IPS-20b (cell line): ENCODE results near the gene KCTD20.

Source experiments
- H3K27ac ChIP-seq: one replicate; pipeline ENCODE4 v1.5.1; 2013; ENCODE audit warnings: low read length
- H3K27me3 ChIP-seq: 2 replicates; pipeline ENCODE4 v1.6.1; 2013; ENCODE audit warnings: mild to moderate bottlenecking, low read length, inconsistent platforms; ENCODE audit not compliant: insufficient read depth
- H3K36me3 ChIP-seq: 2 replicates; pipeline ENCODE4 v1.6.1; 2013; ENCODE audit warnings: low read depth, mild to moderate bottlenecking, inconsistent platforms, low read length, moderate library complexity; ENCODE audit not compliant: insufficient read depth
- H3K4me1 ChIP-seq: 2 replicates; pipeline ENCODE4 v1.6.1; 2013; ENCODE audit warnings: mild to moderate bottlenecking, control low read depth, inconsistent platforms, low read length, moderate library complexity; ENCODE audit not compliant: insufficient read depth
- H3K4me3 ChIP-seq: 2 replicates; pipeline ENCODE4 v1.5.1; 2013; ENCODE audit warnings: mild to moderate bottlenecking, low read length, inconsistent platforms
- H3K9ac ChIP-seq: 2 replicates; pipeline ENCODE4 v1.6.1; 2013; ENCODE audit warnings: low read depth, mild to moderate bottlenecking, inconsistent platforms, low read length, moderate library complexity
- H3K9me3 ChIP-seq: 2 replicates; pipeline ENCODE4 v1.6.1; 2013; ENCODE audit warnings: mild to moderate bottlenecking, low read depth, low read length, inconsistent platforms; ENCODE audit not compliant: insufficient read depth

The KCTD20 gene

DNA sequence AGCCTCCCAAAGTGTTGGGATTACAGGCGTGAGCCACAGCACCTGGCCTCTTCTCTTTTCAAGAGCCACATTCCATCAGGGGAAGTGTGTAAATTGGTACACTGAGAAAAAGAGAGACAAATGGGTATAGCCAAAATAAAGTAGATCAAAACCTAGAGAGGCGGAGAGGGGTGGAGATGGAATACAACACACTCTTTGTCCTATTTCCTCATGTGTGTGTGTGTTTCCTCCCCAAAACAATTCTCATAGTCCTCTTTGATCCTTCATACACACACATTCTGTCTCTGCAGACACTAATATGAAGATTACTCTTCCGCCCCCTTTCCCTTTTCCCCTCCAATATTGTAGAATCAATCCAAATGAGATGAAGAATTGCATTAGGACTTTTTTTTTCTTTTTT is 16.2 kb upstream of the KCTD20 start:
- peaks cover 4% of the 10 kb centered on the region; the same call in 1 of the 2 replicates for H3K4me1 ChIP-seq
- H3K27me3 ChIP-seq, result no peaks in the 10 kb centered on the region
- H3K4me3 ChIP-seq, result no peak overlapping the region
- H3K27ac ChIP-seq, result no peak overlapping the region
- H3K36me3 ChIP-seq, result no peaks in the 10 kb centered on the region
- H3K9me3 ChIP-seq, result no peaks in the 10 kb centered on the region
- H3K9ac ChIP-seq, result no peak overlapping the region

DNA sequence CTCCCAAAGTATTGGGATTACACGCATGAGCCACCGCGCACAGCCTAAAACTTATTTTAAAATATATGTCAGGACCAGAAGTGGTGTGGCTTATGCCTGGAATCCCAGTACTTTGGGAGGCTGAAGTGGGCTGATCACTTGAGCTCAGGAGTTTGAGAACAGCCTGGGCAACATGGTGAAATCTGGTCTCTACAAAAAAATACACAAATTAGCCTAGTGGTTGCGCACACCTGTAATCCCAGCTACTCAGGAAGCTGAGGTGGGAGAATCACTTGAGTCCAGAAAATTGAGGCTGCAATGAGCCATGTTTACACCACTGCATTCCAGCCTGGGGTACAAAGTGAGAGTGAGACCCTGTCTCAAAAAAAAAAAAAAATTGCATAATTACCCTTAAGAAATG is 13.9 kb upstream of the KCTD20 start:
- no peaks in the 10 kb centered on the region for H3K36me3 ChIP-seq
- no peaks in the 10 kb centered on the region for H3K4me1 ChIP-seq
- no peaks in the 10 kb centered on the region for H3K27me3 ChIP-seq
- H3K9me3 ChIP-seq, result no peaks in the 10 kb centered on the region
- no peak overlapping the region for H3K4me3 ChIP-seq
- no peak overlapping the region for H3K27ac ChIP-seq
- no peak overlapping the region for H3K9ac ChIP-seq

DNA sequence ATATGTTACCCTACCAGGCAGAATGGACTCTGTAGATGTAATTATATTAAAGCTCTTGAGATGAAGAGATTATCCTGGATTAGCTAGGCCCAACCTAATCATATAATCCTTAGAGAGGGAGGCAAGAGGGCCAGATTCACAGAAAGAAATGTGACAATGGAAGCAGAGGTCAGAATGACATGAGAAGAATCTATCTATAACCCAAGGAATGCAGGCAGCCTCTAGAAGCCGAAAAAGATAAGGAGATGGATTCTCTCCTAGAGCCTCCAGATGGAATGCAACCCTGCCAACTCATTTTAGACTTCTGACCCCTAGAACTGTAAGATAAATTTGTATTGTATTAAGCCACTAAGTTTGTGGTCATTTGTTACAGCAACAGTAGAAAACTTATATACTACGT is 12.4 kb upstream of the KCTD20 start:
- Histone ChIP-seq H3K4me3 (no peak overlapping the region), H3K9me3 (no peaks in the 10 kb centered on the region), H3K27me3 (no peaks in the 10 kb centered on the region), H3K36me3 (no peaks in the 10 kb centered on the region), H3K9ac (no peak overlapping the region), H3K4me1 (no peaks in the 10 kb centered on the region), H3K27ac (no peak overlapping the region)

DNA sequence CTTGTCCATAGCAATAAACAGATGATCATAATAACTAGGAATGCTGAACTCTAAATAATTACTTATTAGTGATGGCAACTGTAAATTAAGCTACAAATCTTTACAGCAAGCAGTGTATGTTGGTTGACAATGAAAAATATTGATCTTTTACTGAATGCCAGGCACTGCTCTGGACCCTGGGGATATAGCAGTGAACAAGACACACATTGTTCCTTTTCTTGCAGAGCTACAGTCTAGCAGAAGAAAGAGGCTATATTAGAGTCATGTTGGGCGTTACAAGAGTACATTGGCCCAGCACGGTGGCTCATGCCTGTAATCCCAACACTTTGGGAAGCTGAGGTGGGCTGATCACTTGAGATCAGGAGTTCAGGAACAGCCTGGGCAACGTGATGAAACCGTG is 11.6 kb upstream of the KCTD20 start:
- Histone ChIP-seq H3K27ac (no peak overlapping the region), H3K9ac (no peak overlapping the region), H3K9me3 (no peaks in the 10 kb centered on the region), H3K36me3 (no peaks in the 10 kb centered on the region), H3K27me3 (no peaks in the 10 kb centered on the region), H3K4me3 (no peak overlapping the region), H3K4me1 (no peaks in the 10 kb centered on the region)

DNA sequence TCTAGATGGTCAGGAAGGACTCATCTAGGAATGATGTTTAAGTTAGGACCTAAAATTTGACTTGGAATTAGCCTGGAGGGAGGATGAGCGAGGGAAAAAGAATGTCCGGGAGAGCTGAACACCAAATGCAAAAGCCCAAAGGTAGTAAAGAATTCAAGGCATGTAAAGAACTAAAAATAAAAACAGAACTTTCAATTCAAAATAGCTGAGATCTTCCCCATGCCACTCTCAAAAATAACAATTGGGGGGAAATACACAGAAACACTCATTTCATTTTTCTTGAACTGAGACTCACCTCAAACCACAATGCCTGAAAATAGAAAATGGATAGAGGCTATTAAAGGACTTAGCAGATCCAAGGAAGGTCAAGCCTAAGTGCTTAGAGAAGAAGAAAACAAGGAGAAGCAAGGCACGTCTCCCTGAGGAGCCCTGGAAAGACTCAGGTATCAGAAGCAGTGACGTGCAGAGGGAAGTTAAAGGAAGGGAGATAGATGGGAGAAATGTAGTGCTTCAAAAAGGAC is 10.6 kb upstream of the KCTD20 start:
- H3K36me3 ChIP-seq, result no peaks in the 10 kb centered on the region
- no peaks in the 10 kb centered on the region for H3K4me1 ChIP-seq
- no peak overlapping the region for H3K27ac ChIP-seq
- no peaks in the 10 kb centered on the region for H3K9me3 ChIP-seq
- H3K4me3 ChIP-seq, result no peak overlapping the region
- H3K9ac ChIP-seq, result no peak overlapping the region
- no peaks in the 10 kb centered on the region for H3K27me3 ChIP-seq

DNA sequence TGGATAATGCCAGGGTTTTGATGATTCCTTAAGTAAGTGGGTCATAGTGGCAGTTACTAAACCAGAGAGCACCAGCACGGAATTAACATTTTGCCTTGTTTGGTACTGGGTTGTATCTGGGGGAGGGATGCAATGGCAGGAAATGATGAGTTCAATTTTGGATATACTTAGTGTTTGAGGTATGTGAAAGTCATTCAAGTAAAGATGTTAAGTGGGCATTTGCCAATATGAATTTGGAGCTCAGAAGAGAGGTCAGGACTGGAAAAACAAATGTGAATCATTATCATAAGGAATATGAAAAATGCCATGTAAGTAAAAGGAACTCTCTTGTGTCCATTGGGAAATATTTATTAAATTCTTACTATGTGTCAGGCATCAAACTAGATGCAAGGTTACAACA is 6.3 kb upstream of the KCTD20 start:
- peaks cover 7% of the 10 kb centered on the region; the same call in 1 of the 2 replicates for H3K4me1 ChIP-seq
- no peak overlapping the region for H3K9ac ChIP-seq
- H3K4me3 ChIP-seq, result no peak overlapping the region
- no peak overlapping the region for H3K27ac ChIP-seq
- H3K9me3 ChIP-seq, result no peaks in the 10 kb centered on the region
- no peaks in the 10 kb centered on the region for H3K27me3 ChIP-seq
- H3K36me3 ChIP-seq, result no peaks in the 10 kb centered on the region

DNA sequence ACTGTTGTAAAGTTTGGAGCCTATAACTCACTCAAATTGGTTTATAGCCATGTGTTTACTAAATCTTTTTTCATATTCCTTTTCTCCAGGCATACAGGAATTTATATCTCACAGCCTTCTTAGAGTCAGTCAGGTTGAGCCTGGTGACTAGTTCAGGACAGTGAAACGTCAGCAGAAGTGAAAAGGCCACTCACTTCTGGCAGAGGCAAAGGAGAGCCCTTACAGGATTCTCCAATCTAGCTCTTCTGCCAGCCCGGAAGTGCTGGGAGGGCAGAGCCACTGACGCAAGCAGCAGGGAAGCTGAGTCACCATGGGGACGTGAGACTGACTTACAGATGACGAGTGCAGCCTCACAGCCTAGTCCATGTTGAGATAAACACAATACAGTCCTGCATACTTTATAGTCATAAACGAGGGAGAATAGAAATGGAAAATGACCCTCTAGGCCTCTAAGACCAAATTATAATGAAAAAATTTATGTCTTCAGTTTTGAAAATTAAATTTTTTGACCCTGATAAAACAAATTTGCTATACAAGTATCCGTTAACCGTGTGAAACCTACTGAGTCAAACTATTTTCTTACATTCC is 1.4 kb upstream of the KCTD20 start:
- H3K9ac ChIP-seq, result peak overlapping the region; percentile 32; the same call in 1 of the 2 replicates
- no peak overlapping the region for H3K27ac ChIP-seq
- no peaks in the 10 kb centered on the region for H3K36me3 ChIP-seq
- H3K4me1 ChIP-seq, result peaks cover 16% of the 10 kb centered on the region
- no peaks in the 10 kb centered on the region for H3K27me3 ChIP-seq
- no peaks in the 10 kb centered on the region for H3K9me3 ChIP-seq
- peak overlapping the region; percentile 5; the same call in 1 of the 2 replicates for H3K4me3 ChIP-seq

DNA sequence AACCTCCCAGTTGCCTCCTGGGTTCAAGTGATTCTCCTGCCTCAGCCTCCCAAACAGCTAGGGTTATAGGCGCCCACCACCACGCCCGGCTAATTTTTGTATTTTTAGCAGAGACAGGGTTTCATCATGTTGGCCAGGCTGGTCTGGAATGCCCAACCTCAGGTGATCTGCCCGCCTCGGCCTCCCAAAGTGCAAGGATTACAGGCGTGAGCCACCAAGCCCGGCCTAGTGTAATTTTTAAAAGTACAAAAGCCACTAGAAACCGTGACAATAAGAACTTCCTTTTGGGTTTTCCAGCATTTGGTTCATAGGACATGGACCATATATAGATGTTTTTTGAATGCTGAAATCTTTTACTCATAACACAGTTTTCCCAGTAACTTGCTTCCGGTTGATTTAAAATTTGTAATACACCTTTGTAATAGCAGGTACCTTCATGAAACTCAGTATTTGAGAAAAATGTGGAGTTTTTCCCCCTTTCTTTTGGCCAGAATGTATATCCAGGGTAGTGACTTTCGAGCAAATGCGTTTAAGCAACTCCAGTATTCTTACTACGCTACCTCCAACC is 613 bp upstream of the KCTD20 start:
- no peaks in the 10 kb centered on the region for H3K9me3 ChIP-seq
- no peaks in the 10 kb centered on the region for H3K27me3 ChIP-seq
- peaks cover 16% of the 10 kb centered on the region for H3K4me1 ChIP-seq
- no peak overlapping the region for H3K27ac ChIP-seq
- H3K36me3 ChIP-seq, result no peaks in the 10 kb centered on the region
- H3K9ac ChIP-seq, result peak overlapping the region; percentile 90; the same call in 1 of the 2 replicates
- peak overlapping the region; percentile 92 for H3K4me3 ChIP-seq

DNA sequence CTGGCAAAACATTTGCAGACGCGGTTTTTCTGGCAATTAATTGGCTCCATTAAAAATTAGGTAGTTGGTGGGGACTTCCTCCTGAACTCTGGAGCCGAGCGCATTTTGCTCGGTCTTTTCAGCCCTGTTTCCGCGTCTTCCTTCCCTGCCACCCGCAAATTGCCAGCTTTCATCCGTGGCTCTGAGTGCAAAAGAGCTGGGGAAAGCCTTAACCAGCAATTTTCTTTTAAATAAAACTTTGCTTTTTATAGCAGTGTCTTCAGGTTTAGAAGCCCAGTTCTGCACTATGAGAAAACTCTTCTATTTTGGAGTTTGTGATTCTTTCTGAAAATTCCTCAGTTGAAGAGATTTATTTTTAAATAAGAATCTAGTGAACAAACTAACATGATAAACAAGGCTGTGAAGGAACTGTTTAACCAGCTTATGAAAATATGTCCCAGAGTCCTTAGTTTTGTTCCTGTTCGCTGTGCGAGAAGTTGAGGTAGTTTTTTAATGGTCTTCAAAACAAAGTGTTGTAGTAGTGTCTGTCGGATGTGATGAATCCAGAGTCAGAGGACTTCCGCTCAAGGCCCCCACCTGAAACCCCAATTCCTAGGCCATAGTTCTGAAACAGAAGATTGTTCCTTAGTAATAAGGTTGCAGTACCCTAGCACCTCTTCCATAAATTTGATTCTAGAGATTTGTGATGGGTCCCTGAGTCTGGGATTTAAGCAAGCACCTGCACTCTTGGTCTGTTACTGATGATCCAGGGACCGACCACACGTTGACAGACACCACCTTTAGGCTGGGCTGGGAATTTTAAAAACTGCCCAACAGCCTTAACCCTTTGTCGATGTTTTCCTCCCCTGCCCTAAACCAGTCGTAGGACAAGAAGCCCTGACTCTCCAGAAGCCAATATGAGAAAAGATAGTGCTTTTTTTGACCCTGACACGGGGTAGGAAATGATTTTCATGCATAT is 950 bp downstream of the KCTD20 start:
- Histone ChIP-seq H3K9ac (peak overlapping the region; percentile 90), H3K4me3 (peak overlapping the region; percentile 92), H3K27ac (no peak overlapping the region), H3K27me3 (no peaks in the 10 kb centered on the region), H3K4me1 (peaks cover 16% of the 10 kb centered on the region), H3K9me3 (no peaks in the 10 kb centered on the region), H3K36me3 (no peaks in the 10 kb centered on the region; the same call in 1 of the 2 replicates)

DNA sequence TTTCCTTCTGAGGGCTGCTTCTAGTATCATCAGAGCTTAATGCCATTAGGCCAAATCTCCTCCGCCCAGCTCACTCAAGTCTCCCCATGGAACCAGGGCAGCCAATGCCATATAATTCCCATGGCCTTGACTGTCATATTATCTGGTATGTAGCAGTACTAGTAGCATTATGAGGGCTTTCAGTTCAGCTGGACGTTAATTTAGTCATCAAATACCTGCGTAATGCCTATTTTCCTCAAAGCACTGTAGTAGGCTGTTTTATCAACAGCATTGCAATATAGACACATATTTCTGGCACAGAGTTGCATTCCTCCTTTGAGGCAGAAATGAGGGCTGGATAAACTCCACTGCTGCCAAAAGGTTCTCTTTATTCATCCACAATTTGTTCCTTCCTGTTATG is 1.7 kb downstream of the KCTD20 start:
- Histone ChIP-seq H3K36me3 (no peaks in the 10 kb centered on the region; the same call in 1 of the 2 replicates), H3K27ac (no peak overlapping the region), H3K27me3 (no peaks in the 10 kb centered on the region), H3K4me1 (peaks cover 16% of the 10 kb centered on the region), H3K9me3 (no peaks in the 10 kb centered on the region), H3K4me3 (peak overlapping the region; percentile 92), H3K9ac (peak overlapping the region; percentile 90; the same call in 1 of the 2 replicates)

DNA sequence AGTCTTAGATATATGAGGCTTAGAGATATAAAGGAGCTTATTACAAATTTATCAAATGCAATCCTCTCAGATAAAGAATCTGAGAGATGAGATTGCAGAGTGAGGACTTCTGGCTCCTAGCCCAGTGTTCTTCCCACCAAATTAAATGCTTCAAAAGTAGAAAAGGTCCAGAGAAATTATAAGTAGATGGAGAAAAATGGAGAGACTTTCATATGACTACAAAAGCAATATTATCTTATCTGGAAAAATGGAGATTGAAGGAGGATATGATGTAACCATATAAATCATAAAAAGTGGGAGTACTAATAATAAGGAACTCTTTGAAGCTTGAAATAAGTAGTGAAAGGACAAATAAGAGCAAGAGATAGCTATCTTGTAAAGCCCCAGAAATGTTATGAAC is 2.8 kb downstream of the KCTD20 start:
- Histone ChIP-seq H3K27ac (no peak overlapping the region), H3K9ac (no peak overlapping the region), H3K4me1 (peaks cover 16% of the 10 kb centered on the region), H3K9me3 (no peaks in the 10 kb centered on the region), H3K4me3 (no peak overlapping the region), H3K36me3 (no peaks in the 10 kb centered on the region; the same call in 1 of the 2 replicates), H3K27me3 (no peaks in the 10 kb centered on the region)
